H1 (cell line): ENCODE measurements around the gene SKIC8. TPM values are rescaled to one million over a fixed set of nuclear protein-coding genes. Genes with fewer than 3 reads are reported as not detected.

Experiments used
- CTCF ChIA-PET: fragments of 300-600 bp; sonication (Branson Sonifier 250); formaldehyde crosslinking; loops from one replicate; lab custom pipeline; 2021; ENCODE audit not compliant: partially characterized antibody; lab: Charles Lee
- POLR2A ChIA-PET: fragments of 300-600 bp; sonication (Branson Sonifier 250); formaldehyde crosslinking; loops from one replicate; lab custom pipeline; 2021; ENCODE audit warnings: inconsistent platforms; ENCODE audit not compliant: partially characterized antibody; lab: Charles Lee
- DNase-seq, 2 experiments: peaks; one replicate each; pipeline versions ENCODE4 v3.0.0 to v3.0.0-alpha.2; 2010 to 2022; ENCODE audit warnings: low spot score in 2 of 2, low read depth in 1 of 2, mixed read lengths in 1 of 2
- FAIRE-seq: peaks from 2 replicates; lab custom pipeline; 2011; peaks lifted over from hg19 to GRCh38; lab: Jason Lieb, UNC
- H2AFZ ChIP-seq: 2 replicates; pipeline ENCODE4 v1.8.1; 2012; ENCODE audit warnings: low read length, inconsistent platforms
- H2AK5ac ChIP-seq: 2 replicates; pipeline ENCODE4 v1.6.1; 2013; ENCODE audit warnings: low read depth, low read length
- H2BK120ac ChIP-seq: replicated peaks from 2 replicates; pipeline ENCODE3; 2013; ENCODE audit warnings: low read depth, low read length, inconsistent platforms
- H2BK12ac ChIP-seq: 2 replicates; pipeline ENCODE4 v1.6.1; 2013; ENCODE audit warnings: low read depth, low read length
- H2BK15ac ChIP-seq: 2 replicates; pipeline ENCODE4 v1.6.1; 2013; ENCODE audit warnings: low read length
- H2BK20ac ChIP-seq: 2 replicates; pipeline ENCODE4 v1.6.1; 2013; ENCODE audit warnings: low read length
- H2BK5ac ChIP-seq: 2 replicates; pipeline ENCODE4 v1.6.1; 2013; ENCODE audit warnings: low read depth, low read length
- H3K14ac ChIP-seq: 2 replicates; pipeline ENCODE4 v1.6.1; 2013; ENCODE audit warnings: inconsistent platforms; ENCODE audit not compliant: insufficient read length
- H3K18ac ChIP-seq: 2 replicates; pipeline ENCODE4 v1.6.1; 2013; ENCODE audit warnings: low read length; ENCODE audit errors: extremely low read depth
- H3K23ac ChIP-seq: 2 replicates; pipeline ENCODE4 v1.6.1; 2013; ENCODE audit warnings: inconsistent platforms; ENCODE audit not compliant: insufficient read length
- H3K23me2 ChIP-seq: 2 replicates; pipeline ENCODE4 v1.6.1; 2013; ENCODE audit warnings: low read depth, low read length
- H3K27ac ChIP-seq: 2 replicates; pipeline ENCODE4 v1.6.1; 2011; ENCODE audit warnings: low read depth, low read length, inconsistent platforms
- H3K27me3 ChIP-seq, 4 experiments: replicated peaks in 1 of 4; 1 replicate in 1 of 4; 2 replicates in 3 of 4; pipeline versions ENCODE4 v1.6.1 to v1.8.1; 2011 to 2013; ENCODE audit warnings: low read length in 3 of 4, mild to moderate bottlenecking in 3 of 4, inconsistent platforms in 2 of 4, mixed read lengths in 2 of 4, moderate library complexity in 1 of 4; ENCODE audit not compliant: control insufficient read depth in 3 of 4, insufficient read depth in 3 of 4; ENCODE audit errors: extremely low read depth in 1 of 4
- H3K36me3 ChIP-seq, 4 experiments: 2 replicates each; pipeline versions ENCODE4 v1.6.1 to v1.8.1; 2011 to 2013; ENCODE audit warnings: mild to moderate bottlenecking in 4 of 4, low read length in 3 of 4, moderate library complexity in 2 of 4, control low read depth in 1 of 4, inconsistent platforms in 1 of 4; ENCODE audit not compliant: insufficient read depth in 4 of 4, control insufficient read depth in 2 of 4
- H3K4ac ChIP-seq: replicated peaks from 2 replicates; pipeline ENCODE3; 2013; ENCODE audit warnings: low read length, low read depth, mixed read lengths, inconsistent platforms; ENCODE audit not compliant: insufficient read length
- H3K4me1 ChIP-seq, 4 experiments: replicated peaks in 1 of 4; 1 replicate in 1 of 4; 2 replicates in 3 of 4; pipeline versions ENCODE4 v1.6.1 to v1.8.1; 2011 to 2013; ENCODE audit warnings: low read length in 3 of 4, inconsistent platforms in 2 of 4, mixed read lengths in 1 of 4; ENCODE audit not compliant: insufficient read depth in 4 of 4, control insufficient read depth in 3 of 4
- H3K4me2 ChIP-seq, 2 experiments: 2 replicates each; pipeline versions ENCODE4 v1.6.1 to v1.8.1; 2011 to 2013; ENCODE audit warnings: low read depth in 2 of 2, low read length in 2 of 2, control low read depth in 1 of 2, inconsistent platforms in 1 of 2, mild to moderate bottlenecking in 1 of 2; ENCODE audit not compliant: insufficient read depth in 1 of 2
- H3K4me3 ChIP-seq, 4 experiments: fragments of 200-600, 300-600 bp in 1 of 4; sonication (generic), shearing (Covaris generic), sonication (Bioruptor Twin) in 1 of 4; 2 replicates each; pipeline versions ENCODE4 v1.5.1 to v1.8.1; 2011 to 2016; ENCODE audit warnings: low read length in 4 of 4, low read depth in 3 of 4, control low read depth in 2 of 4, inconsistent platforms in 2 of 4, mild to moderate bottlenecking in 2 of 4, mixed read lengths in 1 of 4, moderate library complexity in 1 of 4; ENCODE audit not compliant: insufficient read depth in 2 of 4; ENCODE audit errors: extremely low read depth in 1 of 4
- H3K56ac ChIP-seq: replicated peaks from 2 replicates; pipeline ENCODE3; 2013; ENCODE audit warnings: low read depth, mild to moderate bottlenecking, mixed read lengths, low read length, inconsistent platforms; ENCODE audit not compliant: insufficient read length
- H3K79me1 ChIP-seq: 2 replicates; pipeline ENCODE4 v1.6.1; 2013; ENCODE audit warnings: low read depth, low read length, control low read depth
- H3K79me2 ChIP-seq, 2 experiments: 2 replicates each; pipeline versions ENCODE4 v1.6.1 to v1.8.1; 2012 to 2013; ENCODE audit warnings: low read length in 2 of 2, mild to moderate bottlenecking in 2 of 2, inconsistent platforms in 1 of 2; ENCODE audit not compliant: insufficient read depth in 2 of 2, control insufficient read depth in 1 of 2
- H3K9ac ChIP-seq, 4 experiments: replicated peaks in 1 of 4; 1 replicate in 1 of 4; 2 replicates in 3 of 4; pipeline versions ENCODE4 v1.6.1 to v1.8.1; 2011 to 2013; ENCODE audit warnings: low read depth in 3 of 4, low read length in 3 of 4, control low read depth in 2 of 4, mild to moderate bottlenecking in 2 of 4, moderate library complexity in 2 of 4, inconsistent platforms in 1 of 4; ENCODE audit errors: extremely low read depth in 1 of 4
- H3K9me3 ChIP-seq, 2 experiments: 2 replicates each; pipeline versions ENCODE4 v1.6.1 to v1.8.1; 2012 to 2013; ENCODE audit warnings: mild to moderate bottlenecking in 2 of 2, moderate library complexity in 2 of 2, control low read depth in 1 of 2, inconsistent platforms in 1 of 2, low read depth in 1 of 2, low read length in 1 of 2, mixed read lengths in 1 of 2; ENCODE audit not compliant: insufficient read depth in 2 of 2
- H4K20me1 ChIP-seq, 2 experiments: replicated peaks in 1 of 2; 2 replicates each; pipeline versions ENCODE3 to v1.8.1; 2011 to 2013; ENCODE audit warnings: inconsistent platforms in 2 of 2, low read length in 2 of 2, mild to moderate bottlenecking in 1 of 2; ENCODE audit not compliant: insufficient read depth in 2 of 2, control insufficient read depth in 1 of 2
- H4K5ac ChIP-seq: 2 replicates; pipeline ENCODE4 v1.6.1; 2013; ENCODE audit warnings: low read length, low read depth, mixed read lengths, inconsistent platforms; ENCODE audit not compliant: insufficient read length
- H4K8ac ChIP-seq: 2 replicates; pipeline ENCODE4 v1.8.0; 2013; ENCODE audit warnings: mild to moderate bottlenecking, moderate library complexity, low read length, inconsistent platforms; ENCODE audit not compliant: insufficient read depth; ENCODE audit errors: extremely low read depth
- H4K91ac ChIP-seq: replicated peaks from 2 replicates; pipeline ENCODE3; 2013; ENCODE audit warnings: low read length, mixed read lengths, inconsistent platforms; ENCODE audit not compliant: insufficient read length
- ATF2 ChIP-seq: IDR thresholded peaks from 2 replicates; pipeline ENCODE4 v1.6.1; 2012; ENCODE audit warnings: low read length, inconsistent platforms
- FOSL1 ChIP-seq: IDR thresholded peaks from 2 replicates; pipeline ENCODE4 v1.6.1; 2011; ENCODE audit warnings: mild to moderate bottlenecking, low read depth, low read length, moderate library complexity; ENCODE audit not compliant: insufficient read depth
- MAX ChIP-seq: IDR thresholded peaks from 2 replicates; pipeline ENCODE4 v1.6.1; 2012; ENCODE audit warnings: inconsistent platforms
- NRF1 ChIP-seq: IDR thresholded peaks from 2 replicates; pipeline ENCODE4 v1.6.1; 2011; ENCODE audit warnings: mild to moderate bottlenecking, low read depth, low read length, improper control_type of control experiment
- POU5F1 ChIP-seq: IDR thresholded peaks from 2 replicates; pipeline ENCODE4 v1.6.1; 2011; ENCODE audit warnings: low read depth, mild to moderate bottlenecking, low read length, moderate library complexity
- RNF2 ChIP-seq: fragments of 200-900, 300-1000 bp; sonication (generic); IDR thresholded peaks from 2 replicates; pipeline ENCODE4 v1.7.1; 2016; ENCODE audit warnings: borderline replicate concordance, low read depth, mild to moderate bottlenecking, antibody characterized with exemption, low read length; ENCODE audit not compliant: poor library complexity, severe bottlenecking; ENCODE audit errors: missing control alignments
- SIRT6 ChIP-seq: IDR thresholded peaks from one replicate; pipeline ENCODE4 v1.7.1; 2012; ENCODE audit warnings: low read length, inconsistent platforms
- WGBS, 2 experiments: shearing (Covaris generic) in 1 of 2; methylation state at CpG; one replicate each; pipeline versions ENCODE4 v1.1.6 to v1.1.7; 2013 to 2015; ENCODE audit warnings: low lambda C conversion rate in 2 of 2, mixed read lengths in 2 of 2, inconsistent platforms in 1 of 2, low coverage in 1 of 2, missing lambda C conversion rate in 1 of 2; ENCODE audit not compliant: insufficient replicate concordance in 2 of 2, insufficient coverage in 1 of 2, insufficient read length in 1 of 2; ENCODE audit errors: extremely low coverage in 1 of 2, missing lambda C conversion rate in 1 of 2; 5-methylcytosine and 5-hydroxymethylcytosine counted together
- polyA plus RNA-seq, 7 experiments: library from polyadenylated mRNA; depleted of rRNA in 3 of 7; stranded (reverse) in 5 of 7; unstranded in 2 of 7; fragments of >200 nt in 5 of 7; fragments of 200-250 nt in 2 of 7; gene quantifications; 1 replicate in 5 of 7; 2 replicates in 1 of 7; 4 replicates in 1 of 7; pipeline versions ENCODE4 v1.2.1 to v1.2.3, GENCODE V29; 2011 to 2013; ENCODE audit warnings: missing spikeins in 2 of 7, mixed read lengths in 2 of 7
- total RNA-seq: library from RNA; stranded (reverse); fragmentation: NEBNext Ultra II Directional; extraction: Animal tissue kit (Norgen Biotek cat#: 25700); gene quantifications from 2 replicates; pipeline ENCODE4 v1.2.1, GENCODE V29; 2021

Gene SKIC8
- total and polyA plus RNA-seq, 2 of the 8 experiments (the other 6 are each of a cell fraction or from before 2014, with no cell fraction given) = 44.2 to 77.7 TPM

- whole genome bisulfite sequencing, 2 experiments = 6% methylated on average over 52 of the region's 53 CpGs; no CpG with 5 or more reads in 1 of the 2 experiments
- Histone ChIP-seq H2BK20ac (no peak overlapping the region), H3K23me2 (peaks cover 13% of the 10 kb centered on the region), H3K27me3 (peaks cover 0 to 24% (median 16%) of the 10 kb centered on the region in 4 experiments; a peak in 5 of 7 replicates), H3K14ac (no peak overlapping the region), H4K91ac (peak overlapping the region; percentile 94), H2BK15ac (peak overlapping the region; percentile 77; the same call in 1 of the 2 replicates), H3K4me1 (peaks cover 2 to 17% (median 8%) of the 10 kb centered on the region in 4 experiments; a peak in 5 of 7 replicates), H3K4me2 (peak overlapping the region; percentile 82 to 96), H2BK120ac (peak overlapping the region; percentile 36), H3K9me3 (no peaks in the 10 kb centered on the region), H3K36me3 (peaks cover 7 to 29% (median 17%) of the 10 kb centered on the region in 4 experiments; a peak in 7 of 8 replicates), H3K9ac (peak overlapping the region in 2 of 4 experiments; percentile 50 to 51; a peak in 3 of 7 replicates), H3K4me3 (peak overlapping the region; percentile 39 to 78 (median 66)), H3K18ac (peak overlapping the region; percentile 94; the same call in 1 of the 2 replicates), H3K79me1 (no peaks in the 10 kb centered on the region), H2BK12ac (peak overlapping the region; percentile 91; the same call in 1 of the 2 replicates), H4K20me1 (no peaks in the 10 kb centered on the region), H4K5ac (no peak overlapping the region), H2BK5ac (peak overlapping the region; percentile 36; the same call in 1 of the 2 replicates), H4K8ac (peak overlapping the region; percentile 1), H3K4ac (peak overlapping the region; percentile 73), H3K27ac (no peak overlapping the region), H2AK5ac (no peak overlapping the region), H2AFZ (peak overlapping the region; percentile 58; the same call in 1 of the 2 replicates), H3K79me2 (peaks cover 0 to 9% of the 10 kb centered on the region in 2 experiments; a peak in 1 of 4 replicates), H3K23ac (no peak overlapping the region), H3K56ac (no peak overlapping the region)
- no peak for FAIRE-seq
- ChIA-PET POLR2A (interaction anchor here (1.2 to 2.8 kb wide), 11 partner anchors 10 to 98 kb away, joined by 3 to 15 read pairs (median 6); no protein-coding TSS in a partner anchor), CTCF (interaction anchor here (0.8 to 5.4 kb wide), 5 partner anchors 8 to 89 kb away, joined by 3 to 30 read pairs (median 6); no protein-coding TSS in a partner anchor)
- DNase-seq = peak in 1 of 2 experiments; percentile 76
- TF ChIP-seq POU5F1 = no peak
- TF ChIP-seq MAX = peak; percentile 94
- TF ChIP-seq RNF2 = peak; percentile 53
- TF ChIP-seq FOSL1 = no peak
- TF ChIP-seq NRF1 = no peak
- no peak for TF ChIP-seq ATF2
- TF ChIP-seq SIRT6 = no peak
Observed at GRCh38 chr15:78341057-78341987, 41.9 kb upstream of the SKIC8 start.
